Superior temporal gyrus (tissue), 1 donor: ENCODE results near the gene CNTRL.
"Not testable (repeated sequence)": the region's sequence is repeated elsewhere in the genome, so short reads cannot be mapped to it uniquely, and the experiment has no call there.

Source experiments
- DNase-seq: peaks from one replicate; pipeline ENCODE4 v3.0.0-alpha.2; 2016; ENCODE audit errors: extremely low spot score

The CNTRL gene, protein sequence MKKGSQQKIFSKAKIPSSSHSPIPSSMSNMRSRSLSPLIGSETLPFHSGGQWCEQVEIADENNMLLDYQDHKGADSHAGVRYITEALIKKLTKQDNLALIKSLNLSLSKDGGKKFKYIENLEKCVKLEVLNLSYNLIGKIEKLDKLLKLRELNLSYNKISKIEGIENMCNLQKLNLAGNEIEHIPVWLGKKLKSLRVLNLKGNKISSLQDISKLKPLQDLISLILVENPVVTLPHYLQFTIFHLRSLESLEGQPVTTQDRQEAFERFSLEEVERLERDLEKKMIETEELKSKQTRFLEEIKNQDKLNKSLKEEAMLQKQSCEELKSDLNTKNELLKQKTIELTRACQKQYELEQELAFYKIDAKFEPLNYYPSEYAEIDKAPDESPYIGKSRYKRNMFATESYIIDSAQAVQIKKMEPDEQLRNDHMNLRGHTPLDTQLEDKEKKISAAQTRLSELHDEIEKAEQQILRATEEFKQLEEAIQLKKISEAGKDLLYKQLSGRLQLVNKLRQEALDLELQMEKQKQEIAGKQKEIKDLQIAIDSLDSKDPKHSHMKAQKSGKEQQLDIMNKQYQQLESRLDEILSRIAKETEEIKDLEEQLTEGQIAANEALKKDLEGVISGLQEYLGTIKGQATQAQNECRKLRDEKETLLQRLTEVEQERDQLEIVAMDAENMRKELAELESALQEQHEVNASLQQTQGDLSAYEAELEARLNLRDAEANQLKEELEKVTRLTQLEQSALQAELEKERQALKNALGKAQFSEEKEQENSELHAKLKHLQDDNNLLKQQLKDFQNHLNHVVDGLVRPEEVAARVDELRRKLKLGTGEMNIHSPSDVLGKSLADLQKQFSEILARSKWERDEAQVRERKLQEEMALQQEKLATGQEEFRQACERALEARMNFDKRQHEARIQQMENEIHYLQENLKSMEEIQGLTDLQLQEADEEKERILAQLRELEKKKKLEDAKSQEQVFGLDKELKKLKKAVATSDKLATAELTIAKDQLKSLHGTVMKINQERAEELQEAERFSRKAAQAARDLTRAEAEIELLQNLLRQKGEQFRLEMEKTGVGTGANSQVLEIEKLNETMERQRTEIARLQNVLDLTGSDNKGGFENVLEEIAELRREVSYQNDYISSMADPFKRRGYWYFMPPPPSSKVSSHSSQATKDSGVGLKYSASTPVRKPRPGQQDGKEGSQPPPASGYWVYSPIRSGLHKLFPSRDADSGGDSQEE (N-terminal part only)

DNA sequence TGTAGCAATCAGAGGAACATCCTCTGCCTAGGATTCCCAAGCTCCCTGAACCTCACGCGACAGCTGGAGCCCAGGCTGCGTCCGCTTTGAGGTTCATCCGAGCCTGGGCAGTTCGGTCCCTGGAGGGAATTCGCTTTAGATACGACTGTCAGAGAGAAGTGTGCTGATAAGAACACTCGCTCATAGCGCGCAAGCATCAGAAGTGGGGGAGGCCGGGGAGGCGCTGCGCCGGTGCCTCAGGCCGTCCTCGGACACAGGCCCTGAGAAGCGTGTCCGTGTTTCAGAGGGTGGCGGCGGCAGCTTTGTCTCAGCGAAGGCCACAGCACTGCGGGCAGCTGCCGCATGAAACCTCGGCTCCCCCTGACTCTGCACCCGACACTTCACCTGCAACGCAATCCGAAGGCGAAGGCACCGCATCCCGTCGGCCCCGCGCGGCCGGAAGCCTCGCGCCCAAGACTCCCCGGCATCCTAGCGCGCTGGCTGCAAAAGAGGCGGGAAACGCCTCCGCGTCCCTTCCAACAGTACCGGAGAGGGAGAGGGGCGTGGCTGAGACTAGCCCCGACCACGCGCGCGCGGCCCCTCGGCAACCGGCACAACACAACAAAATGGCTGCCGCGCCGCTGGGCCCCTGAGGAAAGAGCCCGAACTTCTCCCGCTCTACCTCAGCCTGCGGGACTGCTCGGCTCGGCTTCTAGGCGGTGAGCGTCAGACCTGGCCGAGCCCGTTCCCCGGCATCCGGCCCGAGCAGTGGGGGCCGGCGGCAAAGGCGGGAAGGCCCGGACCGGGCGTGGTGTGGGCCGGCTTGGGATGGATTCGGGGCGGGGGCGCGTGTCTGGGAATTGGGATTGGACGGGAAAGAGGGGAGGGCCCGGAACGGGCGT is at the start of gene CNTRL:
CNTRL (plus strand) TSS at position 586 of the 881 bp plus-strand sequence. CDS start 13,372 bp downstream, outside the sequence.
- DNase-seq = peak; percentile 87

- DNase-seq = no peak
These were observed 48.5 kb upstream of the CNTRL start for GRCh38 chr9:121026260-121026691.

- DNase-seq = no peak
These were observed 48.0 kb upstream of the CNTRL start for GRCh38 chr9:121026768-121027167.

DNA sequence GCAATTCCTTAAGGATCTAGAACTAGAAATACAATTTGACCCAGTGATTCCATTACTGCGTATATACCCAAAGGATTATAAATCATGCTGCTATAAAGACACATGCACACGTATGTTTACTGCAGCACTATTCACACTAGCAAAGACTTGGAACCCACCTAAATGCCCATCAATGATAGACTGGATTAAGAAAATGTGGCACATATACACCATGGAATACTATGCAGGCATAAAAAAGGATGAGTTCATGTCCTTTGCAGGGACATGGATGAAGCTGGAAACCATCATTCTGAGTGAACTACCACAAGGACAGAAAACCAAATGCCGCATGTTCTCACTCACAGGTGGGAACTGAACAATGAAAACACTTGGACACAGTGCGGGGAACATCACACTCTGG is 46.5 kb upstream of the CNTRL start:
- DNase-seq = not testable (repeated sequence)

- no peak for DNase-seq
These were observed 45.3 kb upstream of the CNTRL start for GRCh38 chr9:121029469-121029868.

- DNase-seq = no peak
These were observed 40.2 kb upstream of the CNTRL start for GRCh38 chr9:121034529-121034928.

DNA sequence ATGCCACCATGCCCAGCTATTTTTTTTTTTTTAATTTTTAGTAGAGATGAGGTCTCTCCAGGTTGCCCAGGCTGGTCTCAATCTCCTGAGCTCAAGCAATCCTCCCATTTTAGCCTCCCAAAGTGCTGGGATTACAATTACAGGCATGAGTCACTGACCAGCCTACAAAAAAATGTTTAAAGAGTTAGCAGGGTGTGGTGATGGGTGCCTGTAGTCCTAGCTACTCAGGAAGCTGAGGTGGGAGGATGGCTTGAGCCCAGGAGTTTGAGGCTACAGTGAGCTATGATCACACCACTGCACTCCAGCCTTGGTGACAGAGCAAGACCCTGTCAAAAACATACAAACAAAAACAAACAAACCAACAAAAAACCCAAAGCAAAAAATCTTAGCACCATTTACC is 39.0 kb upstream of the CNTRL start:
- DNase-seq = not testable (repeated sequence)

DNA sequence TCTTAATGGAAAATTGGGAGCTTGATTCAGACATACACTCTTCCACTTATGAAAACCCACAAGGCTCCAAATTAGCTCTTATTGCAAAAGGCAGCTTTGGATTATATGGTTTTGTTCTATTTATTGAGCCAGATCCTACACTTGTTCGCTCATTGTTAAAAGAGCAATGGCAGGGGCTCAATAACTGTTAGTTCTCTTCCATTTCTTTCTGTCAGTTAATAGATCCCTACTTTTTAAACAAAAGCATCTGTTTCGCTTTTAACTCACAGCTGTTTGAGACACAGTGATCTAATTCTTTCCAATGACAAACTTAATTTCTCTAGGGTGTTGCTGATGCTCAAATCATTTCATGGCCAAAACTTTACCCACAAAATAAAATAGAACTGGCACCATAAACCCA is 36.4 kb upstream of the CNTRL start:
- no peak for DNase-seq

GRCh38 chr9:121038804-121039203 is 36.0 kb upstream of the CNTRL start:
- DNase-seq = no peak

DNA sequence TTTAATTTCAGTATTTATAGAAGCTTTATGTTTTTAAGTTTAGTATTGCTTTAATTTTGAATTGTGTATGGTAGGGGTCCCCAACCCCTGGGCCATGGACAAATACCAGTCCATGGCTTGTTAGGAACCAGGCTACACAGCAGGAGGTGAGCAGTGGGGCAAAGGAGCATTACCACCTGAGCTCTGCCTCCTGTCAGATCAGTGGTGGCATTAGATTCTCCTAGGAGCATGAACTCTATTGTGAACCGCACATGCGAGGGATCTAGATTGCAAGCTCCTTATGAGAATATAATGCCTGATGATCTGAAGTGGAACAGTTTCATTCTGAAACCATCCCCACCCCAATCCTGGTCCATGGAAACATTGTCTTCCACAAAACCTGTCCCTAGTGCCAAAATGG is 26.6 kb upstream of the CNTRL start:
- DNase-seq = no peak

- no peak for DNase-seq
These were observed 26.1 kb upstream of the CNTRL start for GRCh38 chr9:121048618-121049017.

- DNase-seq = no peak
These were observed 24.4 kb upstream of the CNTRL start, which contains the start of gene C5 for GRCh38 chr9:121050128-121050988. Gene C5 (minus strand): TSS chr9:121050275. CDS start chr9:121050246, 29 bp downstream.

- no peak for DNase-seq
These were observed 21.2 kb upstream of the CNTRL start for GRCh38 chr9:121053544-121053943.

- no peak for DNase-seq
These were observed 19.1 kb upstream of the CNTRL start for GRCh38 chr9:121055642-121056143.

DNA sequence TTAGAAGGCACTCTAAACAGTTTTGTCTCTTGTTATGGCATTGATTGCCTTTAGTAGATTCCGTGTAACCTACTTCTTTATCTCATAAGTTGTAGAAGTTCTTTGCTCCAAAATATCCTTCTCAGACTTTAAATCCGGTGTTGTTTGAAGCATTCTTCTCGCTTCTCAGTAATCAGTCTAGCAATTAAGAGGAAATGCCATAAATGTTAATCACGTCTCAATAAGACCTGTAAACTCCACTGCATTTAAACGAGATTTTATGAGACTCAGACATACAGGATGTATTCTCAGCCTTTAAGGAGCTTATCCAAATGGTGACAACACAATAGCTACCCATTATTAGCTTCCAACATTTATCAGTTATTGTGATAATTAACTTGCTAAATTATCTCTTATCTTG is 16.9 kb upstream of the CNTRL start:
- no peak for DNase-seq

DNA sequence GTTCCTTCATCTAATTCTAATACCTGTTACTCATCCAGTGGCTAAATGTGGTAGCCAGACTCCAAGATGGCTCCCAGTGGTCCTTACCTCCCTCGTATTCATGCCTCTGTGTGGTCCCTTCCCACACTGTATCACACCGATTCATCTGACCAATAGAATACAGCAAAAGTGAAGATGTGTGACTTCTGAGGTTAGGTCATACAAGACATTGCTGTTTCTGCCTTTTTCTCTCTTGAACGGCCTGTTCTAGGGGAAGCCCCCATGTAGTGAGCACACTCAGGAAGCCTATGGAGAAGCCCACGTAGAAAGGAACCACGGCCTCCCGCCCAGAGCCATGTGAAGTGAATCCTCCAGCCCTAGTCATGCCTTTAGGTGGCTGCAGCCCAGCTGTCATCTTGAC is 15.2 kb upstream of the CNTRL start:
- no peak for DNase-seq

DNA sequence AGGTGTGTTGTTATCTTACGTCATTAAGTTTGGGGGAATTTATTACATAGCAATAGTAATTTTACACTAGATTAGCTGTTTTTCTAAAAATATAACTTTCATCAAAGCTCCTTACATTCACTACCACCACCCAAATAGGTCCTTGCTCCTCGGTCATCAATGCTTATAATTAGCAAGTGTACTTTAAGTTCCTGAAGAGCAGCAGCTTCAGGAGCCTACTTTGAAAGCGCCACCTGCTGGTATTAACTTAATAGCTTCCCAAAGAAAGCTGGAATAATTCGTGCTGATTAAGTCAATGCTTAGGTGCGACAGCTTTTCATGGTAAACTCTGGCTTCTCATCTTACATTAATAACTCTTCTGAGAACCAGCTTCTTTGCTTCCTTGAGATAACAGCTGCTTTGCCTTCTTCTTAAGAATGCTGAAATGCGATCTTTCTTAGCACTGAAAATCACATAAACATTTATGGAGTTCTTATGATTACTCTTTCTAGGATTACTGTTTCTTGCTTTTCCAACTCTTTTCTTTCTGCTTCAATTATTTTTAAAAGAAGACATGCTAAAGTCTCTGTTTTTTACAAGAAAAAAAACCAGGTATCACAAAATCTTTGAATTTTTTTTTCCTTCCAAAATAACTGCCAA is 14.6 kb upstream of the CNTRL start:
- DNase-seq = peak; percentile 87

GRCh38 chr9:121066850-121067249 is 7.9 kb upstream of the CNTRL start:
- DNase-seq = no peak

GRCh38 chr9:121067640-121068039 is 7.1 kb upstream of the CNTRL start:
- DNase-seq = no peak
